GM23248 (cell line): ENCODE data around the gene SP3. TPM values are rescaled to one million over a fixed set of nuclear protein-coding genes. Genes with fewer than 3 reads are reported as not detected.

Source experiments
- DNase-seq: peaks from one replicate; pipeline ENCODE4 v3.0.0-alpha.2; 2015
- H2AFZ ChIP-seq: fragments of 200-600 bp; sonication (generic); 2 replicates; pipeline ENCODE4 v1.6.1; 2016; ENCODE audit warnings: antibody characterized with exemption
- H3F3A ChIP-seq: fragments of 200-600 bp; sonication (generic); 2 replicates; pipeline ENCODE4 v1.6.1; 2016; ENCODE audit warnings: mild to moderate bottlenecking, antibody characterized with exemption, mixed run types; ENCODE audit not compliant: insufficient read depth
- H3K27ac ChIP-seq: fragments of 200-600 bp; sonication (generic); 2 replicates; pipeline ENCODE4 v1.5.1; 2016; ENCODE audit warnings: mild to moderate bottlenecking
- H3K27me3 ChIP-seq: fragments of 200-600 bp; sonication (generic); replicated peaks from 2 replicates; pipeline ENCODE4 v1.6.1; 2016; ENCODE audit warnings: mild to moderate bottlenecking; ENCODE audit not compliant: insufficient read depth
- H3K36me3 ChIP-seq: fragments of 200-600 bp; sonication (generic); 2 replicates; pipeline ENCODE4 v1.6.1; 2016; ENCODE audit warnings: low read depth, mild to moderate bottlenecking
- H3K4me1 ChIP-seq: fragments of 200-600 bp; sonication (generic); 2 replicates; pipeline ENCODE4 v1.6.1; 2016; ENCODE audit warnings: mild to moderate bottlenecking; ENCODE audit not compliant: insufficient read depth
- H3K4me2 ChIP-seq: fragments of 200-600 bp; sonication (generic); one replicate; pipeline ENCODE4 v1.6.1; 2016; ENCODE audit warnings: mild to moderate bottlenecking; ENCODE audit not compliant: unreplicated experiment
- H3K4me3 ChIP-seq: fragments of 200-600 bp; sonication (generic); 2 replicates; pipeline ENCODE4 v1.5.1; 2016; ENCODE audit warnings: mild to moderate bottlenecking
- H3K79me2 ChIP-seq: fragments of 200-600 bp; sonication (generic); 2 replicates; pipeline ENCODE4 v1.6.1; 2016; ENCODE audit warnings: mild to moderate bottlenecking; ENCODE audit not compliant: insufficient read depth
- H3K9ac ChIP-seq: fragments of 200-600 bp; sonication (generic); 2 replicates; pipeline ENCODE4 v1.6.1; 2016; ENCODE audit warnings: mild to moderate bottlenecking
- H3K9me2 ChIP-seq: fragments of 200-600 bp; sonication (generic); 2 replicates; pipeline ENCODE4 v1.6.1; 2016; ENCODE audit warnings: mixed run types, mild to moderate bottlenecking, moderate library complexity; ENCODE audit not compliant: insufficient read depth
- H3K9me3 ChIP-seq: fragments of 200-600 bp; sonication (generic); one replicate; pipeline ENCODE4 v1.6.1; 2017; ENCODE audit warnings: low read depth
- H4K20me1 ChIP-seq: fragments of 200-600 bp; sonication (generic); 2 replicates; pipeline ENCODE4 v1.6.0; 2016; ENCODE audit not compliant: insufficient read depth
- EZH2 ChIP-seq: fragments of 200-600 bp; sonication (generic); IDR thresholded peaks from 2 replicates; pipeline ENCODE4 v1.6.1; 2018; ENCODE audit warnings: antibody characterized with exemption, mild to moderate bottlenecking; ENCODE audit not compliant: insufficient read depth, poor library complexity, severe bottlenecking
- EZH2phosphoT487 ChIP-seq: fragments of 200-600 bp; sonication (generic); IDR thresholded peaks from 2 replicates; pipeline ENCODE4 v1.6.1; 2018; ENCODE audit warnings: antibody characterized with exemption, moderate library complexity, mild to moderate bottlenecking, low read depth; ENCODE audit not compliant: insufficient read depth
- WGBS, 2 experiments: methylation state at CpG; one replicate each; pipeline ENCODE4 v1.1.6; 2015 to 2017; ENCODE audit warnings: low lambda C conversion rate in 2 of 2, low coverage in 1 of 2; ENCODE audit errors: missing lambda C conversion rate in 2 of 2; 5-methylcytosine and 5-hydroxymethylcytosine counted together
- in situ Hi-C: fragments of 300-500 bp; cut with MboI; formaldehyde crosslinking; loops from 2 replicates; pipeline ENCODE4 v1.15.0; 2020
- polyA plus RNA-seq: library from polyadenylated mRNA; unstranded; fragments of >200 nt; fragmentation: Nextera tagmentation; extraction: Ambion mirVana; gene quantifications from 2 replicates; pipeline ENCODE4 v1.2.1, GENCODE V29; 2016
- total RNA-seq: library from RNA; depleted of rRNA; stranded (reverse); fragments of >200 nt; shearing (Covaris generic); gene quantifications from 2 replicates; pipeline ENCODE4 v1.2.3, GENCODE V29; 2014

SP3 gene
- total and polyA plus RNA-seq, 2 experiments from 2014 or later, result 27.7 to 78.8 TPM

GRCh38 chr2:173984866-173985604, 19.9 kb upstream of the SP3 start:
- Histone ChIP-seq H3K4me1 (peaks cover 13% of the 10 kb centered on the region), H3K36me3 (no peaks in the 10 kb centered on the region), H3K9me3 (no peaks in the 10 kb centered on the region), H3K9ac (no peak overlapping the region), H3K9me2 (no peaks in the 10 kb centered on the region), H3K4me3 (no peak overlapping the region), H3K4me2 (no peak overlapping the region), H3K27ac (no peak overlapping the region), H3F3A (peaks cover 10% of the 10 kb centered on the region), H4K20me1 (no peaks in the 10 kb centered on the region), H2AFZ (no peak overlapping the region), H3K27me3 (no peaks in the 10 kb centered on the region), H3K79me2 (no peaks in the 10 kb centered on the region)
- TF ChIP-seq EZH2phosphoT487, result no peak
- TF ChIP-seq EZH2, result no peak
- in situ Hi-C loops, result no loop called here
- DNase-seq, result no peak
- 89 to 91% methylated on average over 9 of the region's 9 CpGs for WGBS, 2 experiments

GRCh38 chr2:173983391-173983871, 18.3 kb upstream of the SP3 start:
- Histone ChIP-seq H3K36me3 (no peaks in the 10 kb centered on the region), H3K4me3 (no peak overlapping the region), H3K4me1 (peaks cover 13% of the 10 kb centered on the region), H3F3A (peaks cover 10% of the 10 kb centered on the region), H3K27me3 (no peaks in the 10 kb centered on the region), H3K27ac (no peak overlapping the region), H3K9me3 (no peaks in the 10 kb centered on the region), H4K20me1 (no peaks in the 10 kb centered on the region), H3K9ac (no peak overlapping the region), H3K4me2 (no peak overlapping the region), H3K9me2 (no peaks in the 10 kb centered on the region), H3K79me2 (no peaks in the 10 kb centered on the region), H2AFZ (no peak overlapping the region)
- peak; percentile 33 for DNase-seq
- 37 to 62% methylated on average over 3 of the region's 3 CpGs for WGBS, 2 experiments
- no peak for TF ChIP-seq EZH2
- TF ChIP-seq EZH2phosphoT487, result no peak
- in situ Hi-C loops, result no loop called here

- H3F3A ChIP-seq, result peaks cover 10% of the 10 kb centered on the region
- no peaks in the 10 kb centered on the region for H3K9me2 ChIP-seq
- TF ChIP-seq EZH2 (no peak), EZH2phosphoT487 (no peak)
- H3K36me3 ChIP-seq, result no peaks in the 10 kb centered on the region
- no peak overlapping the region for H2AFZ ChIP-seq
- H3K4me2 ChIP-seq, result no peak overlapping the region
- in situ Hi-C loops, result no loop called here
- no peak overlapping the region for H3K4me3 ChIP-seq
- H3K27me3 ChIP-seq, result no peaks in the 10 kb centered on the region
- DNase-seq, result peak; percentile 46
- peaks cover 13% of the 10 kb centered on the region for H3K4me1 ChIP-seq
- H3K9ac ChIP-seq, result no peak overlapping the region
- H4K20me1 ChIP-seq, result no peaks in the 10 kb centered on the region
- no peaks in the 10 kb centered on the region for H3K79me2 ChIP-seq
- no peak overlapping the region for H3K27ac ChIP-seq
- H3K9me3 ChIP-seq, result no peaks in the 10 kb centered on the region
- 9 to 10% methylated on average over 3 of the region's 3 CpGs for WGBS, 2 experiments
Observed at GRCh38 chr2:173982918-173983317, 17.7 kb upstream of the SP3 start.

GRCh38 chr2:173982182-173982714, 17.1 kb upstream of the SP3 start:
- Histone ChIP-seq H3K27me3 (no peaks in the 10 kb centered on the region), H3K36me3 (no peaks in the 10 kb centered on the region), H4K20me1 (no peaks in the 10 kb centered on the region), H3K9me3 (no peaks in the 10 kb centered on the region), H3K9me2 (no peaks in the 10 kb centered on the region), H3K9ac (no peak overlapping the region), H3K4me2 (no peak overlapping the region), H3K4me1 (peaks cover 13% of the 10 kb centered on the region), H3K27ac (no peak overlapping the region), H3K79me2 (no peaks in the 10 kb centered on the region), H2AFZ (no peak overlapping the region), H3F3A (peaks cover 10% of the 10 kb centered on the region), H3K4me3 (no peak overlapping the region)
- DNase-seq, result no peak
- TF ChIP-seq EZH2 (no peak), EZH2phosphoT487 (no peak)
- 90 to 96% methylated on average over 2 of the region's 2 CpGs for WGBS, 2 experiments
- in situ Hi-C loops, result no loop called here
